Activated CD8-positive, alpha-beta memory T cell treated with anti-CD3 and anti-CD28 coated beads, Interleukin-2, amount 50 U/mL, for 4 hours (primary cell): Measurements from ENCODE around the gene BCL7B.
"Not testable (repeated sequence)": the region's sequence is repeated elsewhere in the genome, so short reads cannot be mapped to it uniquely, and the experiment has no call there.

Source experiments
- DNase-seq: peaks from one replicate; pipeline ENCODE4 v3.0.0-alpha.2; 2020

BCL7B gene

GRCh38 chr7:73530800-73531199 is 26.7 kb downstream of the BCL7B start:
- no peak for DNase-seq

- no peak for DNase-seq
Observed at GRCh38 chr7:73526896-73527821, 30.3 kb downstream of the BCL7B start.

GRCh38 chr7:73526158-73526494 is 31.4 kb downstream of the BCL7B start:
- not testable (repeated sequence) for DNase-seq

GRCh38 chr7:73522105-73522872 is 35.2 kb downstream of the BCL7B start, which contains the start of gene BAZ1B:
BAZ1B (minus strand) TSS chr7:73522293; CDS start chr7:73521933, 360 bp downstream.
- peak; percentile 97 for DNase-seq

GRCh38 chr7:73521636-73522104 is 35.8 kb downstream of the BCL7B start:
- no peak for DNase-seq

GRCh38 chr7:73520673-73521635 is 36.5 kb downstream of the BCL7B start:
- DNase-seq: no peak

- DNase-seq: peak; percentile 29
Observed at GRCh38 chr7:73519867-73520672, 37.4 kb downstream of the BCL7B start.

GRCh38 chr7:73518470-73518869 is 39.0 kb downstream of the BCL7B start:
- no peak for DNase-seq

GRCh38 chr7:73517241-73517995 is 40.1 kb downstream of the BCL7B start:
- DNase-seq: no peak

- DNase-seq: no peak
Observed at GRCh38 chr7:73515178-73515577, 42.3 kb downstream of the BCL7B start.

GRCh38 chr7:73512018-73512780 is 45.3 kb downstream of the BCL7B start:
- no peak for DNase-seq

GRCh38 chr7:73509463-73509862 is 48.0 kb downstream of the BCL7B start:
- no peak for DNase-seq

- DNase-seq: no peak
Observed at GRCh38 chr7:73507556-73507955, 49.9 kb downstream of the BCL7B start.

- DNase-seq: no peak
Observed at GRCh38 chr7:73504920-73505319, 52.6 kb downstream of the BCL7B start.

- DNase-seq: no peak
Observed at GRCh38 chr7:73504017-73504416, 53.5 kb downstream of the BCL7B start.

GRCh38 chr7:73503229-73503628 is 54.3 kb downstream of the BCL7B start:
- DNase-seq: no peak

GRCh38 chr7:73496626-73497025 is 60.9 kb downstream of the BCL7B start:
- DNase-seq: no peak

- not testable (repeated sequence) for DNase-seq
Observed at GRCh38 chr7:73495507-73495906, 62.0 kb downstream of the BCL7B start.

- DNase-seq: no peak
Observed at GRCh38 chr7:73489976-73490375, 67.5 kb downstream of the BCL7B start.

- no peak for DNase-seq
Observed at GRCh38 chr7:73487486-73487885, 70.0 kb downstream of the BCL7B start.
